Astrocyte of the cerebellum (primary cell): ENCODE data around the gene KIFC3.

Experiments
- DNase-seq: peaks from one replicate; pipeline ENCODE4 v3.0.0-alpha.2; 2011; ENCODE audit warnings: low read depth
- H3K4me3 ChIP-seq: 2 replicates; pipeline ENCODE4 v1.5.1; 2011; ENCODE audit warnings: mild to moderate bottlenecking, low read depth, low read length, moderate library complexity
- CTCF ChIP-seq: IDR thresholded peaks from 2 replicates; pipeline ENCODE4 v1.5.1; 2012; ENCODE audit warnings: low read length, low read depth, moderate library complexity, mild to moderate bottlenecking; ENCODE audit errors: missing control alignments
- in situ Hi-C: cut with HindIII; loops from 2 replicates; pipeline ENCODE4 v1.10.0; 2017; ENCODE audit warnings: low sequenced_read_pairs

KIFC3 gene

GRCh38 chr16:57757883-57758282 lies 44.4 kb downstream of the KIFC3 start:
- TF ChIP-seq CTCF, result no peak
- DNase-seq, result no peak
- no peak overlapping the region for H3K4me3 ChIP-seq
- in situ Hi-C loops, result no loop called here

GRCh38 chr16:57757326-57757786 lies 44.9 kb downstream of the KIFC3 start:
- H3K4me3 ChIP-seq, result no peak overlapping the region
- TF ChIP-seq CTCF, result peak; percentile 96
- in situ Hi-C loops, result no loop called here
- no peak for DNase-seq

DNA sequence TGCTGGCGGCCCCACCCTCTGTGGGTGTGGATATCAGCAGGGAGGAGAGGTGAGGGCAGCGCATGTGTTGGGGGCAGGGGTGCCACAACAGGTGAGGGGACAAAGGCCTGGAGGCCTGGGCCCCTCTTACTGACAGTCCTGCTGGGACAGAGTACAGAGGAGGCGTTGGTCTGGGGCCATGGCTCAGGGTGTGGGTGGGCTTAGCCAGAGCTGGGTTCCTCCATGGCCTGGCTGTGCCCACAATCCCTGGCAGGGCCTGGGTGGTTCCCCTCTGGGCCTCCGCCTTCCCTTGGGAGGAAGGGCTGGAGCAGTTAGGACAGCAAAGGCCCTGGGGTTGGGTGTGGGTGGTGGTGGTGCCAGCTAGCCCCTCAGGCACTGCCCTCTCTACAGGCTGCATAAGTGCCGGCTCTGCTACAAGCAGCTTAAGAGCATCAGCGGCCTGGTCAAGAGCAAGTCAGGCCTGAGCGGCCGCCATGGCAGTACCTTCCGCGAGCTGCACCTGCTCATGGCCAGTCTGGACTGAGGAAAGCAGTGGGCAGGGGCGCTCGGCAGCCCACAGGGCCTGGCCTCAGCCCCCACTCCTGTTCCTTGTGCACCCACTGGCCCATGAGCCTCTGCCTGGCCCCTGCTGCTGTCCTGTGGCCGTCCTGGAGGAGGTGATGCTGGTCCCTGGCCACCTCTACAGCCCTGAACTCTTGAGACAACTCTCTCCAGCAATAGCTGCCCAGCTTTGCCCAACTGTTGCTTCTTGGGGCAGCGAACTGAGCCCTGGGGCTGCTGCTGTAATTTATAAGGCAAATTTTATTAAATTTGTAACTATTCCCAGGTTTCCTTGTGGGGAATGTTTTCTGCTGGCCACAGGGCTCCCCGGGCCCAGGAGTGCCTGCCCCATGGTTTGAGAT lies 45.6 kb downstream of the KIFC3 start:
- in situ Hi-C loops, result no loop called here
- TF ChIP-seq CTCF, result no peak
- DNase-seq, result no peak
- H3K4me3 ChIP-seq, result no peak overlapping the region

DNA sequence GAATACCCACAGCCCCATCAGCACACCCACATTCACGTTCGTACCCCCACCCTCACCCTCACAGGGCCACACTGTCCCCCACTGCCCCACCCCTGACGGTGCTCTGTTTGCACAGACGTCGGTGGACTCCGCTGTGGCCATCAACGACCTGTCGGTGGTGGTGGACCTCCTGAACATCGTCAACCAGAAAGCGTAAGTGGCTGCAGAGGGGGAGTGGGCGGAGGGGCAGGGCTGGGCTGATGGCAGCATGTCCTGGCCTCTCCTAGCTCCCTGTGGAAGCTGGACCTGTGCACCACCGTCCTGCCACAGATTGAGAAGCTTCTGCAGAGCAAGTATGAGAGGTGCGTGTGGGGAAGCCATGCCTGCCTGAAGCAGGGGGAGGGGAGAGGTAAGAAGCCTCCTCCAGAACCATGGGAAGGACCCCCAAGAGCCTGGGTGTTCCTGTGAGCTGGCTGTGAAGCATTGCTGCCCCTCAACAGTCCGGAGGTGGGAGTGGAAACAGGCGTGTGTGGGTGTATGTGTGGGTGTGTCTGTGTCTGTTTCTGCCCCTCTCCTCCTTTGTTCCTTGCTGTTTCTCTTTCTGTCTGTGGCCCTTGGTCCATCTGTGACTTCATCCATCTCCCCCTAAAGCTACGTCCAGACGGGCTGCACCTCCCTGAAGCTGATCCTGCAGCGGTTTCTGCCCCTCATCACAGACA lies 46.4 kb downstream of the KIFC3 start:
- TF ChIP-seq CTCF, result no peak
- in situ Hi-C loops, result no loop called here
- DNase-seq, result no peak
- no peak overlapping the region for H3K4me3 ChIP-seq

DNA sequence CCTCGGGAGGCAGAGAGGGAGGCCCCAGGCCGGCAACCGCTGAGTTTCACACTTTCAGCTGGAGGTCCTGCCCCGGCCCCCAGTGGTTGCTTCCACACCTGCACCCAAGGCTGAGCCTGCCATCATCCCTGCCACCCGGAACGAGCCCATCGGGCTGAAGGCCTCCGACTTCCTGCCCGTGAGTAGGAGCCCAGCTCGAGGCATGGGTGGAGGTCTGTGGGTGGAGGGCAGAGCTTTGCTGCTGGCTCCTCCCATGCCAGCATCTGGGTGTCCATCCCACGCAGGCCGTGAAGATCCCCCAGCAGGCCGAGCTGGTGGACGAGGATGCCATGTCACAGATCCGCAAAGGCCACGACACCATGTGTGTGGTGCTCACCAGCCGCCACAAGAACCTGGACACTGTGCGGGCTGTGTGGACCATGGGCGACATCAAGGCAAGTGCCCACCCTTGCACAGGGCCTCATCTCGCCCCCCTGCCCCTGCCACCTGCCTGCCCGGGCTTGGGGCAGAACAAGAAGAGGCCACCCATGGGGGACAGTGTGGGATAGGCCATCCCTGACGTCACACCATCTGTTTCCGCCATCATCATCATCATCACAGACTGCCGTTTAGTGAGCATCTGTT lies 47.1 kb downstream of the KIFC3 start:
- peak; percentile 7 for TF ChIP-seq CTCF
- DNase-seq, result no peak
- no peak overlapping the region for H3K4me3 ChIP-seq
- in situ Hi-C loops, result no loop called here

DNA sequence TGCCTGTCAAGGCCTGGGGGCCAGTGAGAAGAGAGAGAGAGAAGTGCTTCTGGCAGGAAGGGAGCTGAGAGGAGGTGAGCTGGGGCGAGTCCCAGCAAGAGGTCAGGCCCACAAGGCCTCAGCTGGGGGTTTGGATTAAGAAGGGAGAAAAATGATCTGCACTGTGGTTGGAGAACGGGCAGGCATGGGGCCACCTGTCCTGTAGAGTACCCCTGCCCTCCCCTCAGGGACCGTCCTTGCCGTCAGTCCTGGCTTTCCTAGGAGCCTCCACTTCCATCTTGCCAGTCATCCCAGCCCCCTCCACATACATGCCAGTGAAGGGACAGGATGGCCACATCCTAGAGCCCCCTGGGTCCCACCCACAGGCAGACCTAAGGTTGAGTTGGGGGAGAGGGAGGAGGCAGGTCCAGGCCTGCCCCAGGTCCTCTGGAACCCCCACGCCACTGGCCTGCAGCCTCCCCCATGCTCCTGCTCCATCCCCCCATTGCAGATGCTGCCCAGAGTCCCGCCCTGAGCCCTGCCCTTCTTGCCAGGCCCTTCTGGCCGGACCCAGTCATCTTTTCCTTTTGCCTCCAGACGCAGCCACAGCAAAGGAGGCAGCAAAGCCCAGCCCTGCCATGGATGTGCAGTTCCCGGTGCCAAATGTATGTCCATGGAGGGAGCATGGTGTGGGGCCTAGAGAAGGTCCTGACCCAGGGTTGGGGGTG lies 47.8 kb downstream of the KIFC3 start:
- TF ChIP-seq CTCF, result no peak
- no peak overlapping the region for H3K4me3 ChIP-seq
- no peak for DNase-seq
- in situ Hi-C loops, result no loop called here
